Inflammatory macrophage treated with lipopolysaccharide for 1 hour (primary cell): ENCODE results near the gene RNPEPL1.
A peak's percentile ranks its signal among the peaks of the same experiment; 100 is the strongest.
"Not testable (repeated sequence)": the region's sequence is repeated elsewhere in the genome, so short reads cannot be mapped to it uniquely, and the experiment has no call there.

Source experiments
- DNase-seq, 2 donors: peaks; one replicate each; pipeline ENCODE4 v3.0.0-alpha.2; 2020 to 2022

The RNPEPL1 gene

DNA sequence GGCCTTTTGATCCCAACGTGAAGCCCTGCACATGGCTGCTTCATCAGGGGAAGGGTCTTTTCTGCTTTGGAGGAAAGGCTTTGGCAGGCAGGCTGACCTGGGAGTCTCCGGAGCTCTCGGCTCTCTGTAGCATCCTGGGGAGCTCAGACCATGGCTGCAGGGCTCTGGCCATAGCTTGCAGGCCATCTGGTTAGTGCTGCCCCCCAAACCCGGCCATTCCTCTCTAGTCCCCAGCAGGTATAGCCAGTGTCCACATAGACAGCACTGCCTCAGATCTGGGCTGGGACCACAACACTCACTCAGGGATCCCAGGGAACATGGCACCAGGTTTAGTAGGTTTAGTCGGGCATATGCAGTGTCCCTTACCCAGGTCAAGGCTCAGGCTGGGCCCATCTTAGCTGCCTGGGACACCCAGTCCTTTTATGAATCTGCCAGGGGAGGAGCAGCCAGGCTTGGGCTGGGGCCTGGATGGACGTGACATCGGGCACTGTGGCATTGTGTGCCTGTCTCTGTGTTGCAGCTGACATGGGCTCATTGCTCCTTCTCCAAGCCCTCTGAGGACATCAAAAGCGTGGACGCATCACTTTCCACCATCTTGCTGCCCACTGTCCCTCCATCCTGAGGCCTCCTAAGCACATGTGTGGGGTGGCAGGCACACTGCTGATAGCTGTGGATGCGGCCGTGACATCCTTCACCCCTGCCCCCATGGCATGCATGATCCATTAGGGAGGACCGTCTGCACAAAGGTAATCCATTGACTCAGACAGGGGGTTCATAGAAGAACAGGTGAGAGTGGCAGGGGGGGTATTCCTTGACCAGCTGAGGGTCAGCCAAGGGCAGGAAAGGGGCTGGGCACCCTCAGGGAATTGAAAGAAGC is 37.8 kb downstream of the RNPEPL1 start:
- DNase-seq: no peak

GRCh38 chr2:240611601-240612210 is 43.4 kb downstream of the RNPEPL1 start:
- DNase-seq: peak; percentile 53 to 54

DNA sequence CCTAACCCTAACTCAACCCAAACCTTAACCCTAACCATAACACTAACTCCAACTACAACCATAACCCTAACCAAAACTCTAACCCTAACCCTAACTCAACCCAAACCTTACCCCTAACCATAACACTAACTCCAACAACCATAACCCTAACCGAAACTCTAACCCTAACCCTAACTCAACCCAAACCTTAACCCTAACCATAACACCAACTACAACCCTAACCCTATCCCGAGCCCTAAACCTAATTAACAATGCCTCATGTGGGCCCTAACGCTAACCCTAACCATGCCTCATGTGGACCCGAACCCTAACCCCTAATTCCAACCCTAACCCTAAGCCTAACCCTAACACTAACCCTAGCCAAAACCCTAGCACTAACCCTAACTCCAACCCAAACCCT is 45.5 kb downstream of the RNPEPL1 start:
- no peak for DNase-seq

DNA sequence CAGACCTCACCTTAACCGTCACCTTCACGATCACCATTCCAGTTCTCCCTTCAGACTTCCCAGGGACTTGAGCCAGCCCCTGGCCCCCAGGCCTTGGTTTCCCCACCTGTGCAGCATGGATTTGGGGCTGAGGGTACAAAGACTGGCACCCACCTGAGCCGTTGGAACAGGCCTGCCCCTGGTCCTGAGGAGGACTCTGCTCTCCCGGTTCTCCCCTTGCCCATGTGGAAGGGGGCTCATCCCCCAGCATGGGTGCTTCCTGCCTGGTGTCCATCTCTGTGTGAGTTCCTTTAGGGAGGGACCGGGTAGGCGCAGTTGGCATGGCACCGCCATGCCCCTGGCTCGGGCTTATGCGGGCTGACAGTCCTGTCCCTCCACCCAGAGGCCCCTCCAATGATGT is 46.1 kb downstream of the RNPEPL1 start:
- no peak for DNase-seq

- DNase-seq: no peak
Observed at GRCh38 chr2:240615396-240615795, 47.1 kb downstream of the RNPEPL1 start.

- no peak for DNase-seq
Observed at GRCh38 chr2:240615820-240616547, 47.7 kb downstream of the RNPEPL1 start.

DNA sequence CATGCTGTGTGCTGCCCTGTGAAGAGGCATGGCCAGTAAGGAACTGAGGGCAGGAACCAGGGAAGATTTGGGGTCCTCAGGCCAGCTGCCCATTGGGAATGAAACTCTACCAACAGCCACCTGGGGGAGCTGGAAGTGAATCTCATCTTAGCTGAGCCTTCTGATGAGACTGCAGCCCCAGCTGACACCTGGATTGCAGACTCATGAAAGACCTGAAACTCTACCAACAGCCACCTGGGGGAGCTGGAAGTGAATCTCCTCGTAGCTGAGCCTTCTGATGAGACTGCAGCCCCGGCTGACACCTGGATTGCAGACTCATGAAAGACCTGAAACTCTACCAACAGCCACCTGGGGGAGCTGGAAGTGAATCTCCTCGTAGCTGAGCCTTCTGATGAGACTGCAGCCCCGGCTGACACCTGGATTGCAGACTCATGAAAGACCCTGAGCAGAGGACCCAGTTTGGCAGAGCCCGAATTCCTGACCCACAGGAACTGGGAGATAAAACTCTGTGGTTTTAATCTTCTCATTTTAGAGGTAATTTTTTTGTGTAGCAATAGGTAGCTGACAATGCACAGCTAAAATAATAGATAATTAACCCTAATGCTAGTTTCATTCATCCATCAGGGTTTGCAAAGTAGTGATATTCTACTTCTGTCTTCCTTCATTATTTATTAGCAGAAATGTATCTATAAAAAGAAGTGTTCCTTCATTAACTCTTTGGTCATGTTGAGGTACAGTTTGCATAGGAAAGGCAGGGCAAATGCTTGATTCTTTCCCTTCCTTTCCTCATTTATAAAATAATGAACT is 48.8 kb downstream of the RNPEPL1 start:
- not testable (repeated sequence) for DNase-seq

DNA sequence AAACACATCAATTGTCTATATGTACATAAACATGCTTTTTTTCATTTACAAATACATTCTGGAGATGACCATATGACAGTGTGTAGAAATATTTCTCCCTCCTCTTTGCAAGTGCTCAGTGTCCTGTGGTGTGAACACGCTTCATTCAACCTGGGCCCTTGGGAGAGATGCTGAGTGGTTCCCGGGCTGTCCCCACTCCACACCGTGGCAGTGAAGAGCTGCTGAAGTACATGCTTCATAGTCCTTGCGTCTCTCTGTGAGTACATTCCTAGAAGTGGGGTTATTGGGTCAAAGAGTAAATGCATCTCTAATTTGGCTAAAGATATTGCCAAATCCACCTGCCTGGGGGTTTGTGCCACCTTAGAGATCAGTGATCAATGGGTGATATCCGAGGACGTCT is 50.5 kb downstream of the RNPEPL1 start:
- no peak for DNase-seq

DNA sequence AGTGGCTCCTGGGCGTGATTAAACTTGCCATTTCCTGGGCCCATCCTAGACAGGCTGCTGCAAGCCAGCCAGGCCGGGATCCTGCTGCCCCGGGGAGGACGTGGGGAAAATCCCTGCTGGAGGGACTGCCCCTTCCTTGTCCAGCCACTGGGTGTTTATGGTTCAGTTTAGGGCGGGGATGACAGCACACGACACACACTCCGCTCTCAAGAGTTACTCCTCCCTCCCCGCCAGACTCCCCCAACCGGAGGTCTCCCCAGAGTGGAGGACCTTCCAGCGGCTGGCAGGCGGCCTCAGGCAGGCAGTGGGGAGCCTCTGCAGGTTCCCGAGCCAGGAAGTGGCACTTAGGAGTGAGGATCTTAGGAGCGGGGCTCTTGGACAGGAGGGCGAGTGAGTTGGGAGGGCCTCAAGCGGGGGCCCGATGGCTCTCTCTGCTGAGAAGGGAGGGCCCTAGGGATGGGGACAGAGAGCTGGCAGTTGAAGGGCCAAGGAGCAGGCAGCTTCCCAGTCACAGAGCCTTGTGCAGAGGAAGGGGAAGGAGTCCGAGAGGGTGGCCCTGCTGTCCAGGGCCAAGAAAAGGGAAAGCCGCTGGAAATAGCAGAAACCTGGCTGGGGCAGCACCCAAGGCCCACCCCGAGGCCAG is 51.3 kb downstream of the RNPEPL1 start:
- peak; percentile 78 for DNase-seq

DNA sequence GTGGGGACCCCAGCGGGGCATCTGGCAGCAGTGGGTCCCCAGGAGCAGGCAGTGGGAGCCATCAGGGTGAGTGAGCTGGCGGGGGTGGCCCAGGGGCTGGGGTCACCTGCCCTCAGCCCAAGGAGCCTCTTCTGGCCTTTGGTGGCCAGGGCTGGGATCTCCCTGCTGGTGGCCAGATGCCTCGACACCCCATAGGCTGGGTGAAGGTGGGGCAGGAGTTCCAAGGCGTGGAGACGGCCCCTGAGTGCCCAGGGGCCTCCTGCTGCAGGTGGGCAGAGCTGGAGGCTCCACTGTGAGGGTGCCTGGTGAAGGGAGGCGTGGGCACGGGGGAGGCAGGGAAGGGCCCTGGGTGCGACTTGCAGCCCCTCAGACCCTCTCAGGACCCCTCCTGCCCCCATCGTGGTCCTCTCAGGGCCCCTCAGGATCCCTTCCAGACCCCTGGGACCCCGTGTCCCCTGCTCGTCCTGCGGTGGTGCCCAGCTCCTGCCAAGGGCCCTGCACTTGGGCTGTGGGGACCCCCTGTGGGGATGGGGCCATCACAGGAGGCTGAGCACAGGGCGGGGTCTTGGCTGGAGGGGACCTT is 52.0 kb downstream of the RNPEPL1 start:
- DNase-seq: no peak

DNA sequence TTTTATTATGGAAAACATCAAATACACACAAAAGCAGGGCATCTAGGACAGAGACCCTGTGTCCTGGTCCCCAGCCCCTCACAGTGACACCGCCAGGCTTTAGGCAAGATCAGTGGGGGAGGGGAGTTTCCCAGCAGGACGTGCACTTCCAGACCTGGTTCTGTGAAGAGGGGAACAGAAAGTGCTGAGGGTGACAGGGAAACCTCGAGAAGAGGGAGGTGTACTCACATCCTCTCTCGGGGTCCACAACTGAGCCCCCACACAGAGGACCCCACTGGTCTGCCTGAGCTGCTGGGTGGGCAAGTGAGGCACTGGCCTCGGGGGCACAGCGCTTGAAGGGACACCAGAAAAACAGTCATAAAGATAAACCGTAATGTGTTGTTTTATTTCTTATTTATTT is 52.6 kb downstream of the RNPEPL1 start:
- DNase-seq: peak; percentile 31 to 64

DNA sequence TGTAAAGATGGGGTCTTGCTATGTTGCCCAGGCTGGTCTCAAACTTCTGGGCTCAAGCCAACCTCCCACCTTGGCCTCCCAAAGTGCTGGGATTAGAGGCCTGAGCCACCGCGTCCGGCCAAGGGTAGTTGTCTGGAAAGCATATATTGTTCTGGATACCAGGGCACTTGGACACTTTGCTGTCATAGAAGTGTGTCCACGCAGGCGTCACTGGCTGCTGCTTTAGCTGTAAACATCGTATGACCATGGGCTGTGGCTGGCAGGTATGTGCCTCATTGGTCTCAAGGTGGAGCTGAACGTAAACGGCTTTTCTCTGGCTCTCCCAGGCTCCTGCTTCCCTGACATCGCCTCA is 53.8 kb downstream of the RNPEPL1 start:
- no peak for DNase-seq

GRCh38 chr2:240622531-240623235 is 54.4 kb downstream of the RNPEPL1 start:
- DNase-seq: no peak

DNA sequence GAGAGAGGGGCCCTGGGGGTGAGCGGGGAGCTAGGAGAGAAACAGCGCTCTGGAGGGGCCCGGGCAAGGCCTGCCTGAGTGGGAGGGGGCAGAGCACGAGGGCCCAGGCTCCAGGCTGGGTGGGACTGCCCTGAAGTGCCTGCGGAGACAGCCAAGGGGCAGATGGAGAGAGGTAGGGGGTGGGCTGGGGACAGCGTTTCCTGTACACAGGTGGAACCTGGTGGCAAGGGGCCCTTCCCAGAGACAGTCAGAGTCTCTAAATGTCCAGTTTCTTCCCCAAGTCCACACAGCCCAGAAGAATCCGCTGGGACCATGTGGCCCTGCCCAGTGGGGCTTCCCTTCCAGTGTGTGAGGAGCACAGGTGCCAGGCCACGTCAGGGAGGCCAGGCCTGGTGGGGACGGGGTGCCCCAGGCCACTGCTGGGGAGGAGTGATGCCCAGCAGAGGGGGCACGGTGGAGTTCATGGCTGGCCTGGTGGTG is 55.3 kb downstream of the RNPEPL1 start:
- no peak for DNase-seq

- peak in 1 of 2 donors; percentile 18 for DNase-seq
Observed at GRCh38 chr2:240624011-240624949, 56.0 kb downstream of the RNPEPL1 start.

DNA sequence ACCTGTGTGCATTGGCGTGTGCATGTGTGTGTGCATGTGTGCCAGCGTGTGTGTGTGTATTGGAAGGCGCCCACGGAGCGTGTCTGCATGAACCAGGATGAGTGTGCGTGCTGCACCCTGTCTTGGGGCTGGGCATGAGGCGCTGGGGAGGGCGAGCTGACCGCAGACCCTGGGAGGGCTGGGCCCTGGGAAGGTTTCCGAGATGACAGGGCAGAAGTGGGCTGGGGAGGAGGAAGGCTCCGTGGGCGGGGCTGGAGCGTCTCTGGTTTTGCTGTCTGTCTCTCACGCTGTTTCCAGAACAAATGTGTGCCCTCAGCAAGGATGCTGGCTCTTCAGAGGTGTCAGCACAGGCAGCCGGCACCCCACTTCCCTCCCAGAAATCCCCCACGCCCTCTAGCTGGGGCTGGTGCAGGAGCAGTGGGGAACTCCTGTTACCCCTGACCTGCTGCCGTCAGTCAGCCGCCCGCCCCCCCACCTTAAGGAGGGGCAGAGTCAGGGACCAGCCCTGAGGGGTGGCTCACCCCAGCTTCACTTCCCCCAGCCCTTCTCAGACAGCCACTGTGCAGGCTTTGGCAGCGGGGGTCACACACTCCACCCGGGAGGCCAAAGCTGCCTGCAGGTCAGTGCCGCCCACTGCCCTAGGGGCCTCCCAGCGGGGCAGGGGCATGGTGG is 56.8 kb downstream of the RNPEPL1 start, which contains the start of gene GPR35:
Gene GPR35, plus strand, starts transcription at position 531 of the 672 bp plus-strand sequence. CDS start 4,473 bp downstream, outside the sequence.
- DNase-seq: peak; percentile 90 to 98

GRCh38 chr2:240626531-240627300 is 58.4 kb downstream of the RNPEPL1 start:
- DNase-seq: peak; percentile 57 to 60

DNA sequence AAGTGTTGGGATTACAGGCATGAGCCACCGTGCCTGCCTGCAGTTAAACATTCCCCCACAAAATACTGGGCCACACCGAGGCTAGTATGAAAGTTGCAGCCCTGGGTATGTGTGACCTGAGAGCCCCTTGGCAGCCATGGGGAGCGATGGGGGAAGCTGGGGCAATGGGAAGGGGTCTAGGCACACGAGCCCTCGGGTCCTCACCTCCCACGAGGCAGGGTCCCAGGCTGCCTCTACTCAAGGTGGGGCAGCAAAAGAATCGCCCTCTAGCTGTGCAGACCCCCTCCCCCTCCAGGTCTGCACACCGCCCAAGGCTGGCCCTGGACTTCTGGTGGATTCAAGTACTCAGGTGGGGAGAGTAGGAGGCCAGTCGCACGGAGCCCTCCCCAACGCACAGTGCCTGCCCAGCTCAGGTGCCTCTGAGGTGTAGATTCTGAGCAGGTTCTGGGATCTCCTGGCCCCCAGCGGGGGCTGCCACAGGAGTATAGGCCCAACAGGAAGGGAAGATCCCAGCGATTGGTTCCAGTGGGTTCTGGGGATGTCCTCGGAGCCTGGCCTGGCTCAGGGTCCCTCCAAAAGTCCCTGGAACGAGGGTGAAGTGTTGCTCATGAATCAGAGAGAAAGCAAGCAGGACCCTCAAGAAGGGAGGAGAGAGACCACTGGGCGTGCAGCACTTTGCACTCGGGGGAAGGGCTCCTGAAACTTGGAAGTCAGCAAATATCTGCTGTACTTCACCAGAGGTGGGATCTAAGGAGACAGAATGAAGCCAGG is 59.6 kb downstream of the RNPEPL1 start:
- DNase-seq: no peak
